HG03558 (cell line): ENCODE results near the gene TMEM178A.
"Not testable (repeated sequence)": the region's sequence is repeated elsewhere in the genome, so short reads cannot be mapped to it uniquely, and the experiment has no call there.

Experiments used
- ATAC-seq: cut with Tn5 transposase; IDR thresholded peaks from one replicate; pipeline ENCODE4 v1.9.1; 2021; ENCODE audit warnings: moderate number of reproducible peaks; ENCODE audit not compliant: unreplicated experiment; ENCODE audit errors: extremely low read depth

Gene TMEM178A

DNA sequence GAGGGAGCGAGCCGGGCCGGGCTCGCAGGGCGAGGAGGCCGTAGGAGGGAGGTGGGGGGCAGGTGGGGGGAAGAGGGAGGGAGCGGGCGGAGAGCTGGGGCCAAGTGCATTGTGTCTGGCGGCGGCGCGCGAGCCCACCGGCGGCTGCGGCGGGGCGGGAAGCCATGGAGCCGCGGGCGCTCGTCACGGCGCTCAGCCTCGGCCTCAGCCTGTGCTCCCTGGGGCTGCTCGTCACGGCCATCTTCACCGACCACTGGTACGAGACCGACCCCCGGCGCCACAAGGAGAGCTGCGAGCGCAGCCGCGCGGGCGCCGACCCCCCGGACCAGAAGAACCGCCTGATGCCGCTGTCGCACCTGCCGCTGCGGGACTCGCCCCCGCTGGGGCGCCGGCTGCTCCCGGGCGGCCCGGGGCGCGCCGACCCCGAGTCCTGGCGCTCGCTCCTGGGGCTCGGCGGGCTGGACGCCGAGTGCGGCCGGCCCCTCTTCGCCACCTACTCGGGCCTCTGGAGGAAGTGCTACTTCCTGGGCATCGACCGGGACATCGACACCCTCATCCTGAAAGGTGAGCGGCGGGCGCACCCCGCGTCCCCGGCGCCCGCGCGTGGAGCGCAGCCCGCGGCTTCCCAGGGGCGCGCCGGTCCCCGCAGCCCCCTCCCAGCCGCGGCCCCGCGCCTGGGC, at the start of gene TMEM178A:
TSS of gene TMEM178A (plus strand) at position 107 of the 680 bp plus-strand sequence. CDS start at position 165, 58 bp downstream.
- no peak for ATAC-seq

DNA sequence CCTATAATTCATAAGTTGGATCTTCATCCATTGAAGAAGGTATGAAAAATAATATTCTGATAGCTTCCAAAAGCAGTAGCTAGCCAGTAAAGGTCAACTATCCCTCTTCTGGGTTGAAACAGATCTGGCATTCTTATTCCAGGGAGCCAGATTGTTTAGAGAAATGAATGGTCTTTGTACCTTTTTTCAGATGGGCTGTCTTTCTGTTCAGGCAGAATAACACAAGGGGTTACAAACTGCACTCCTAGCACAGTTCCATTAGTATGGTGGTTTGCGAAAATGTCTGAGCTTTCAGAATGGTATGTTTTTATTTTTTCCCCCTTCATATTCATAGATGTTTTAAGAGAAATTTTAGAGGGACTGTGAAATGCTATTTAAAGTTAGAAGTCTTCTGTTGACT, 47.5 kb upstream of the TMEM178A start:
- ATAC-seq = no peak

DNA sequence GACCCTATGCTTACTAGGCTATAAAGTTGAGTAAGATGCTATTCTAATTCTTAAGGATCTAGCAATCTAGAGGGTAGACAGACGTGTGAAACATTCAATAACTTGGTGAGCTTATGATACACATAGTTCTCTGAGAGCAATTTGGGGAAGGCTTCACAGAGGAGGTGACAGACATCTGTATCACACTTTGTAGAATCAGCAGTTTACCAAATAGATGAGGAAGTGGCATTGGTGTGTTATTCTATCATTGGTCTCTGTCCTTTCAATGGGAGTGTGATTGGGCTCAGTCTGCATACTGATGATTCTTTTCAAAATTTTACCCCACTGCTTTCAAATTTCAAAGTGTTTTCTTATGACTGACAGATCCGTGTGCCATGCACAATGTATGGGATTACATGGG, 47.0 kb upstream of the TMEM178A start:
- no peak for ATAC-seq

DNA sequence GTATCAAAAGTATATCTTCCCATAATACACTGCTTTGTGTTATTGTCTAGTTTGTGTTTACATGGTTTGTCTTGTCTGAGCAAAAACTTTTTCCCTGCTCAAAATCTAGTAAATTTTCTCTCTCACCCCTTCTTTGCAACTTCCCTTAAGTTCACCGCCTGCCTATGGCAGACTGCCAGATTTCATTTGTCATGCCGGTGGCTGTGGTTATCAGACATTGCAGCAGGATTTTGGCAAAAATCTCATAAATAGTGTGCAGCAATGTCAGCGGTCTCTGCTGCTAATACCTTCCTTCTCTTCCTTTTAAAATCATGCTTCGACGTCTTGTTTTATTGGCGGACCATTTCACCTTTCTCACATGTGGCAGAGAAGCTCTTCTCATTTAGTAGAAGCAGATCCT, 45.6 kb upstream of the TMEM178A start:
- no peak for ATAC-seq

DNA sequence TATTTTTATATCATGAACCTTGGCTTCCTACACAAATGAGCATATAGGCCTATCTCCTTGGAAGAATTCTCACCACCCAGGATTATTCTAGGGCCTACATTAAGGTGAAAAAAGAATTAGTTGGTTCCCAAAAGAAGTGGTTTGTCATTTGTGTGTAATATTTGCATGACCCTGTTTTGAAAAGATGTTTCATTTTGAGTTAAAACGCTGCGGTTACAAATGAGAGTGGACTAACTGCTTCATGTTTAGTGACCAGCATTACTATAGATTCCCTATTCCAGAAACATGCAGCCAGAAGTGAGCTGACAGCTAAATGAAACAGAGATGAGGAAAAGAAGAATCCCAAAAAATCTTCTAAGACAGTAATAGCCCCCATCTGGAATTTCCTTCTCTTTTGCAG, 44.1 kb upstream of the TMEM178A start:
- no peak for ATAC-seq

DNA sequence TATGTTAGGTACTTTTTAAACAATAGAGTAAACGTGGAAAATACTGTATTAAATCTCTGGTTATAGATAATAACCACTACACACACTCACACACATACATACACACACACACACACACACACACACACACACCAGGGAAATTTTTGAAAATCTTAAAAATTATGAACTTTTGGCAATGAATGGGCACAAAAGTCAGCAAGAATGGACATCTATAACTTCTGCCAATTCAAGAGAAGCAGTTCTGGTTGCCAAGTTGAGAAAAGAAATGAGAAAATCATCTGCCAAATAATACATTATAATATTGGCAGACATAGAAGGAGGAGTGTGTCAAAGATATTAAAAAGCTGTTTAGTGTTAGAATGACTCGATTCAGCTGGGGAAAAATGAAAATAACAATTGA, 42.9 kb upstream of the TMEM178A start:
- no peak for ATAC-seq

DNA sequence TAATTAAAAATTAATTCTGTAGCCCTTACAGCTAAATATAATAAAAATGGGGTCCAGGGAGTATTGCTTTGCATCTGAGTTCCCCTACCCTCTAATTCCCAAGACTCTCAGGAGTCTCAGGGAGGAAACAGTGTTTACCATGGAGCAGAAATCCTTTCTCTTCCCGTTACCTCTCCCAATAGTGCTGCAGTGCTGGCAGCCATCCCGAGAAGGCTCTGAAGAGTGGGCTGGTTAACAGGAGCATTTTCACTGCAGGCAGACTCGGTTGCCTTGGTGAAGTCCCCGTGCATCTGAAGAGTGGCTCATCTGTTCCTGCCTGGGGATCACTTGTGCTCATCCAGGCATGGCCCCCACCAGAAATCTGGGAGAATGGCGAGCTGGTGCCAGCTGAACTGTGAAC, 41.8 kb upstream of the TMEM178A start:
- no peak for ATAC-seq

DNA sequence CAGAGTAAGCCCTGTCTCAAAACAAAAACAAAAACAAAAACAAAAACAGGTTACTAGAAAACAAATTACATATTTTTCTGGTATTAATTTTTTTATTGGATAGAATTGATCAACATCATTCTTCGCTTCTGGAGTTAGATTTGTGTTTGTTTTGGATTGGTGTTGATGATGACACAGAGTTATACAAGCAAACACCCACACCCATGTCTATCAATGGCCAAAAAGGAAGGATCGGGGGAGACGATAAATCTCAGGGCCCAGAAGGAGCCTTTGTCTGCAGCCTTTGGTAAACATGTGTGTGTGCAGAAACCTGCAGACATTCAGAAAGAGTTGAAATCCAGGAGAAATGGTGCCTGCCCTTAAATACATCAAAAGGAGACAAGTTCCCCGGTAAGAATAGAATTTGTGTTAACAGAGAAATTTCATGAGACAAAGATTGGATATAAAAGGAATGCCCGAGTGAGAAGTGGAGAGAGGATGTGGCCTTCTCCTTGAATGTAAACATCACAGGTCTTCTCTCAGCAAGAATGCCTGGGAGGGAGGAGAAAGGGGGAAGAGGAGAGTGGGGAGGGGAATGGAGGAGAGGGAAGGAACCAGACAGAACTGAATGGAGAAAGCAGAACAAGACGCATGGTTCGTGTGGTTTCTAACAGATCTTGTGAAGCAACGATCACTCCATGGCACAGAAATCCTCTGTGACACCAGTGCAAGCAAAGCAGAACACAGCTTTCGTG, 40.4 kb upstream of the TMEM178A start:
- ATAC-seq = no peak

DNA sequence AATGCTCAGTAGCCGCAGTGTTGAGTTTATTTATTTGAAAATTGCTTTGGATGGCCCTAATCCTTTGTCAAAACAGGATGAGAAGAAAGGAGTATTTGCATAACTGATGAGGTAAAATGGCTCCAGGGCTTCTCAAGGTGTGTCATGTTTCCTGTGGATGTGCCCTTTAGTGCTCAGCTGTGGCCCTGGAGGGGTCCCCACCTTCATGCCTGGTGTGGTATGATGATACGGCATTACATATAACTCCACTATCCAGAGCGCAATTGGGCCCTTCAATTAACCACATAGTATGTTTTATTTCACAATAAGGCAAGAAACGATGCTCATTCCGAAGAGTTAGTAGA, 39.8 kb upstream of the TMEM178A start:
- no peak for ATAC-seq

DNA sequence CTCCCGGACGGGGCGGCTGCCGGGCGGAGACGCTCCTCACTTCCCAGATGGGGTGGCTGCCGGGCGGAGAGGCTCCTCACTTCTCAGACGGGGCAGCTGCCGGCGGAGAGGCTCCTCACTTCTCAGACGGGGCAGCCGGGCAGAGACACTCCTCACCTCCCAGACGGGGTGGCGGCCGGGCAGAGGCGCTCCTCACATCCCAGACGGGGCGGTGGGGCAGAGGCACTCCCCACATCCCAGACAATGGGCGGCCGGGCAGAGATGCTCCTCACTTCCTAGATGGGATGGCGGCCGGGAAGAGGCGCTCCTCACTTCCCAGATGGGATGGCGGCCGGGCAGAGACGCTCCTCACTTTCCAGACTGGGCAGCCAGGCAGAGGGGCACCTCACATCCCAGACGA, 37.4 kb upstream of the TMEM178A start:
- not testable (repeated sequence) for ATAC-seq

DNA sequence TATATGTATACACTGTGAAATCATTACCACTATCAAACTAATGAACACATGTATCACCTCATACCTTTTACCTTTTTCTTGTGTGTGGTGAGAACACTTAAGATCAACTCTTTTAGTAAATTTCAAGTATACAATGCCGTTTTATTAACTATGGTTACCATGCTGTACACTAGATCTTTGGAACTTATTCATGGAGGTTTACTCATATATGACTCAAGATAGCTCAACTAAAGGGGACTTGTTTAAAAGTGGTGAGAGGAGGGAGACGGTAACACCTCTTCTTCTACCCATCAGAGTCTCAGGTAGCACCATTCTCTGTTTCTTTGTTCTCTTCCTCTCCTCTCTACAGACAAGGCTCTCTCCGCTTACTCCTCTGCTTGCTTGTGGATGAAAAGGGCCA, 36.1 kb upstream of the TMEM178A start:
- no peak for ATAC-seq

DNA sequence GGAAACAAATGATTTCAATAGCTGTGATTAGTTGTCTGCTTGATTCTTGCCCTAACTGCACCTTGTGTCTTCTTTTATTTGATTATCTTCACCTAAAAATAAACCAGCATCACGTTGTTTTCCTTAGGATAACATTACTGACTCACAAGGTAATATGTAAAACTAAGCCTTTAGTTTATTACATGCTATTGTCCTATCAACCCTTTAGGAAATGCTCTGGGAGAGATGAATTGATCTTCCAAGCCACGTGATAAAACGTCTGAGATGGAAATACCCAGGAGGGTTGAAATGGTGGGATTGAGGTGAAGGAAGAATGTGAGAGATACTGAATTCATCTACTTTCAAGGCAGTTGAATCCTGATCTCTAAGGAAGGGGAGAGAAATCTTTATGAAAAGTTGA, 34.5 kb upstream of the TMEM178A start:
- ATAC-seq = no peak

DNA sequence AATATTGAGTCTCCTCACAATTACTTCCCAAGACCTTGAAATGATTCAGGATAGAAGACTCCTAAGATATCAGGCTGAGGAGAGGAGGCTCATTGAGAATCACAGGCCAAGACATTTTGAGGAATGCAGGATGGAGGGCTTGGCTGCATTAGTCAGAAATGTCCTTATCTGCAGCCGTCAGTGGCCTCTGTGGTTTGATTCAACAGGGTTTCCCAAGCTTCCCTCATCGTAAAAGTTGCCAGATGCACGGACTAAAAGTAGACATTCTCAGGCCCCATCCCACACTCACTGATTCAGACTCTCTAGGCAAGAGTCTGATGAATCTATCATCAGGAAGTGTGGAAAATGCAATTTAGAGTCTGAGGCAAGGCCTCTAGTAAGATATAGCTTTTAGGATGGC, 34.0 kb upstream of the TMEM178A start:
- ATAC-seq = no peak

DNA sequence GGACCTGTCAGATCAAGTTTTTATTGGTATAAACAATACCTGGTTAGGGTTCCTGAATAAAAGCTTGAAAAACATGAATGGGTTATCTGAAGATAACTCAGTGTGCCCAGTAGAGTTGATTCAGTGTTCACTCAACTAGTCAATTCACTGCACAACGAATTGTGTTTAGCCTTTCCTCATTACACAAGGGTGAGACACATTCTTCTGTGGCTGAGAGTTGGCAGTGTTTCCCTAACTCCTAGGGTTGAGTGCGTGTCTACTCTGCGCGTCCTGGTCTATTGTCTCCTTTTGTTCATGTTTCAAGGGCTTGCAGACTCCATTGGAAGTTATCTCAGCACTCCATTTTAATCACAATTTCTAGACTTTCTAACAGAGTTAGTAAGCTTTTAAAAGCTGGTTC, 32.8 kb upstream of the TMEM178A start:
- no peak for ATAC-seq

DNA sequence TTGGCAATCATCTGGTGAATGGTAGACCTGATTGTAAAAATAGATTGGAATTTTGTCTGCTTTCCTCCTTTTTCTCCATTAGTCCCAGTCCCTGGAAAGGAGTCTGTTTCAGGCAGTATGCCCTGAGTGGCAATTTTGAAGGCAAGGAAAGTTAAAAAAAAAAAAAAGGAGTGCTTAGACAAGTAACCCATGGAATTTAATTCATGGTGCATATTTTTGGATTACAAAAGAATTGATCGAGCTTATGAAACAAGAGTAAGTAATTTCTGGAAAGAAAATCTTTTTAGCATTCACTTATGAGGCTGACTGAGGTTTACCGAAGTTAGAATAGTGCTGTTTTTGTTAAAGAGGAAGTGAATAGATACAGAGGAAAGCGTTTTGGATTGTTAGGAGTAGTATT, 29.4 kb upstream of the TMEM178A start:
- no peak for ATAC-seq

DNA sequence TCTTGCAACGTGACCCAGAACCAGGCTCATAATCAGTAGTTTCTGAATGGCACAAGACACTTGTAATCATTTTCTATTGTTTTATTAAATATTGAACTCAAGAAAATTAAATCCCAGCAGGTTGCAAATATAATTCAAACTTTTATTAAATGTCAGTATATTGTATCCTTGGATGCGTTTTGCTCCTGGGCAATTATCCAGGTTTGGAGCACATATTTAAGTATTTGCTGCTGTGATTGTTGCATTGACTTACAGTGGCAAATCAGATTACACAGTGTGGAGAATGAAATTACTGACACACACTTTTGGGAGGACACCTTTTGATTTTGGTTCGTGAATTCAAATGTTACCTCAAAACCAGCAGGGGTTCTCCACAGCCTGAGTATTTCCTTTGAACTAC, 27.1 kb upstream of the TMEM178A start:
- ATAC-seq = no peak

DNA sequence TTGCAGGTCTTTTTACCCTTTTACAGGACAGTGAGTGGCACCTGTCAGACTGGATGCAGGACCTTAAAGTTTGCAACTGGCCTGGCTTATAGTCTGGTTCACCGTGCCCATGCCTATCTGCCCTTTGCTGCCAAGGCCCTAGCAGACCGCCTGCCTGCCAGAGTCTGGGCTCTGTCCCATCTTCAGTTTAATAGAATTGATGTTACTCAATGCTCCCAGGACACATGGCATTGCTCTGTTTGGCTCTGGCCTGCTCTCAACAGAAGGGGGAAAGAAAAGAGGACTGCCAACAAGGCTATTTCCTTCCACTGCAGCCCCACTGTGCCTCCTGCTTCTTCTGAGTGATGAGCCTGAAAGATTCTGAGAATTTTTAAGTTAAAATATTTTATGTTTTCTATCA, 25.6 kb upstream of the TMEM178A start:
- ATAC-seq = no peak

DNA sequence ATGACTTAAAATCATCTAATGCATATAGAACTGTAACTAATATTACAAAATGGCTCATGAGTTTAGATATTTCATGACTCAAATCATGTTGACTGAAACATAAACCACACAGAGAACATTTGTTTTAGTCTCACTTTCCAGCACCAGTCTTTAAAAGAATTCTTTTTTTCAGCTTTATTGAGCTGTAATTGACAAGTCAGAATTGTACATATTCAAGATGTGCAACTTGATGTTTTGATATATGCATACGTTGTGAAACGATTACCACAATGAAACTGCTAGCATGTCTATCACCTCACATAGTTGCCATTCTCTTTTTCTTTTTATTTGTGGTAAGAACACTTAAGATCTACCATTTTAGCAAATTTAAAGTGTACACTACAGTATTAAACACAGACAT, 25.0 kb upstream of the TMEM178A start:
- ATAC-seq = no peak

DNA sequence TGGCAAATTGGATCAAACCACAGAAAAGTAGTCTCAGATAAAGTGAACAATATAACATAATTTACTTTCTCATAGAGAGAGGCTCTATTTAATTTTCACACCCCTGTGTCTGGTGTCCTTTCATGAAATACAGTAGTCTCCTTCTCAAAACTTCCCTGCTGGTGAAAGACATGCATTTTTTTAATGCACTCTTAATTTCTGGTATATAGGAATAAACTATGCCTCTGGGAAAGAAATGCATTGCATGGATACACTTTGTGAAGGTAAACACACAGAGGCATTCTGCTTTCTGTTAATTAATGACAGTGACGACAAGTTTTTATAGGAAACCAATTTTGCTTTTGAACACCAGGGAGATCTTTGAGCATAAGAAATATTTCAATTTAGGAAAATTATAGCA, 24.1 kb upstream of the TMEM178A start:
- no peak for ATAC-seq

DNA sequence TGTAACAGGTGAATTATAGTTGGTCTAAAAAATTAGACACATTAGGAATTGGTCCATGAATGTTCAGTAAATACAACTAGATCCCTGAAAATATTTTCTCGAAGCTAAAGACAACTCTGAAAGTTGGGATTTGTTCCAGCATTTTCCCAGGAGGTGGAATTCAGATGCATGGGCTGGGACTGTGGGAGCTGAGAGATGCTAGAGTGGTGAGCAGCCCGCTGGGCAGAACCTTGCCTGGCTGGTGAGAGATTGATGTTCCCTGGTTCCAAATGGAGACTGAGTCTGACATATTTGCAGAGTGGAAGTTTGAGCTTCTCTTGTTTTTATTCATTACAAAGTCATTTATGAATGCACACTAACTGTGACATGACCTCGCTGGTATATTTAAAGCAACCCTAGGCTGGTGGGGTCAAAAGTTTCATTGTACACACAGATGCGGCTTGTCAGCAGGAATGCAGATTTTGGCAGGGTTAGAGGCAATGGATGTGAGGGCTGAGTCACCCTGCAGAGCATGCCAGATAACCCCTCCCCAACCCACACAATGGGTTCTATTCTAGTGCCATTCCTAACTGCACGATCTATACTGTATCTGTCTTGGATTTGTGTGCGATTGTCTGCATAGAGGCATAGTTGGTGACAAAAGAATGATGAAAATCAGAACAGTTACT, 23.5 kb upstream of the TMEM178A start:
- ATAC-seq = no peak

DNA sequence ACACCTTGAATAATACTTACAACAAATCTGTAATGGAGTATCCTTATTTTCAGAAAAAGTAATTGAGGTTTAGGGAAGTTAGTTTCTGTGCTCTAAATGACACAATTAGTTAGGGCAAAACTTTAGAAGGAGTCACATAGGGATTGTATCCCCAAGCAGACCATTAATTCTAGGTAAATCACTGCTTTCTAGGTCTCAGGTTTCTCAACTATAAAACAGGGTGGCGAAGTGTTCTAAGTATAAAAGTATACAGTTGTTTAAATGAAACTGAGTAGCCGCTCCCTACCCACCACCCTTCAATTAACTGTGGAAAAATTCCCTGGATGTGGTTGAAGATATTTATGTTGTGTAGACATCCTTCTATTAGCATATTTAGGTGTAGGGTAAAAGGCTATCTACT, 19.9 kb upstream of the TMEM178A start:
- ATAC-seq = no peak

DNA sequence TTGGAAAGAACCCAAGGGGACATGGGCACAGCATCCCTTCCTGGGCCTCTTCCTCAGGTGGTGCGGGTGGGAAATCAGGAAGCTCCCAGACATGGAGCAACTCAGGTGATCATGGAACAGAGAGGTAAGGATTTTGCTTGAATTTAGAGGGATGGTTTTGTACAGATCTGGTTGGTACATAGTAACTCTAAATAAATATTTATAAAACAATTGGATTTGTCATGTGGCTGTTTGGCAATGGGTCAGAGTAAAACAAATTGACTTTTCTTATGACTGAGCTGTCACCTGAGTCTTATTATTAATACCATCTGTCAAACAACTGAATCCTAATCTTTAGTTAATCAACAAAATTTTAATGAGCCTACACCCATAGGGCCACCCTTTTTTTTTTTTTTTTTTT, 19.4 kb upstream of the TMEM178A start:
- no peak for ATAC-seq
